Fibroblast of lung (primary cell): ENCODE measurements around the gene NR3C1.

ENCODE experiments used
- EZH2 ChIP-seq: IDR thresholded peaks from 2 replicates; pipeline ENCODE4 v1.5.1; 2012; ENCODE audit warnings: low read length, control low read depth, mild to moderate bottlenecking; ENCODE audit errors: missing control alignments
- TF ChIP-seq, protein P1 (sequence below), 2 donors: IDR thresholded peaks in 1 of 2; conservative IDR thresholded peaks in 1 of 2; 1 replicate in 1 of 2; 2 replicates in 1 of 2; pipeline ENCODE4 v1.5.1; 2011 to 2012; ENCODE audit warnings: low read length in 2 of 2, control low read depth in 1 of 2, inconsistent platforms in 1 of 2, low read depth in 1 of 2, mild to moderate bottlenecking in 1 of 2

DNA sequence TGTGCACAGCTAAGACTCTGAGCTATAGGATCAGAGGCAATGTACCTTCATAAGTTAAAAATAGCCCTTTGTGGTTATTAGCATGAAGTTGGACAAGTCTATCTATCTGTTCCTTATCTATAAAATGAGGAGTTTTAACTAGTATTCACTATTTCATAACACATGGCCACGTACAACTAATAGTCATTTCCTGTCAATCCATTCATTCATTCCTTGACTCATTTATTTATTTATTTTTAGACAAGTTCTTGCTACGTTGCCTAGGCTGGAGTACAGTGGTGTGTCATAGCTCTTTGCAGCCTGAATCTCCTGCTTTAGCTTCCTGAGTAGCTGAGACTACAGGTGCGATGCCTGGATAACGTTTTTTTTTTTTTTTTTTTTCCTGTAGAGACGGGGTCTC is 92.1 kb downstream of the NR3C1 start:
- TF ChIP-seq, protein P1, sequence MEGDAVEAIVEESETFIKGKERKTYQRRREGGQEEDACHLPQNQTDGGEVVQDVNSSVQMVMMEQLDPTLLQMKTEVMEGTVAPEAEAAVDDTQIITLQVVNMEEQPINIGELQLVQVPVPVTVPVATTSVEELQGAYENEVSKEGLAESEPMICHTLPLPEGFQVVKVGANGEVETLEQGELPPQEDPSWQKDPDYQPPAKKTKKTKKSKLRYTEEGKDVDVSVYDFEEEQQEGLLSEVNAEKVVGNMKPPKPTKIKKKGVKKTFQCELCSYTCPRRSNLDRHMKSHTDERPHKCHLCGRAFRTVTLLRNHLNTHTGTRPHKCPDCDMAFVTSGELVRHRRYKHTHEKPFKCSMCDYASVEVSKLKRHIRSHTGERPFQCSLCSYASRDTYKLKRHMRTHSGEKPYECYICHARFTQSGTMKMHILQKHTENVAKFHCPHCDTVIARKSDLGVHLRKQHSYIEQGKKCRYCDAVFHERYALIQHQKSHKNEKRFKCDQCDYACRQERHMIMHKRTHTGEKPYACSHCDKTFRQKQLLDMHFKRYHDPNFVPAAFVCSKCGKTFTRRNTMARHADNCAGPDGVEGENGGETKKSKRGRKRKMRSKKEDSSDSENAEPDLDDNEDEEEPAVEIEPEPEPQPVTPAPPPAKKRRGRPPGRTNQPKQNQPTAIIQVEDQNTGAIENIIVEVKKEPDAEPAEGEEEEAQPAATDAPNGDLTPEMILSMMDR (conservative IDR thresholded peaks at IDR 0.05 in 1 of 2, IDR thresholded peaks at IDR 0.05 in 1 of 2; ENCODE audit: low read depth in 1 of 2, low read length in 2 of 2), result no peak
- no peak for TF ChIP-seq EZH2
